Liver (tissue), 9 donors: ENCODE measurements around the gene OMA1. TPM values are rescaled to one million over a fixed set of nuclear protein-coding genes. Genes with fewer than 3 reads are reported as not detected.

Experiments
- DNase-seq: peaks from one replicate; pipeline ENCODE4 v3.0.0-alpha.2; 2017; ENCODE audit warnings: low spot score
- H3K27ac ChIP-seq, 2 donors: one replicate each; pipeline ENCODE4 v1.7.0; 2013; ENCODE audit warnings: inconsistent platforms in 2 of 2, low read length in 2 of 2, control low read depth in 1 of 2, low read depth in 1 of 2, mild to moderate bottlenecking in 1 of 2
- H3K27me3 ChIP-seq, 4 donors: one replicate each; pipeline versions ENCODE4 v1.6.1 to v1.7.0; 2013; ENCODE audit warnings: low read length in 3 of 4, inconsistent platforms in 1 of 4, mild to moderate bottlenecking in 1 of 4, moderate library complexity in 1 of 4; ENCODE audit not compliant: control insufficient read depth in 4 of 4, insufficient read depth in 4 of 4
- H3K36me3 ChIP-seq, 4 donors: one replicate each; pipeline versions ENCODE4 v1.6.1 to v1.7.0; 2013; ENCODE audit warnings: low read length in 3 of 4, mild to moderate bottlenecking in 3 of 4, low read depth in 1 of 4, moderate library complexity in 1 of 4; ENCODE audit not compliant: control insufficient read depth in 4 of 4, insufficient read depth in 3 of 4
- H3K4me1 ChIP-seq, 4 donors: one replicate each; pipeline versions ENCODE4 v1.6.1 to v1.7.0; 2013; ENCODE audit warnings: low read length in 3 of 4, mild to moderate bottlenecking in 3 of 4, moderate library complexity in 1 of 4; ENCODE audit not compliant: control insufficient read depth in 4 of 4, insufficient read depth in 4 of 4
- H3K4me3 ChIP-seq, 3 donors: one replicate each; pipeline versions ENCODE4 v1.6.1 to v1.7.0; 2013; ENCODE audit warnings: low read length in 3 of 3, control low read depth in 1 of 3, low read depth in 1 of 3, mild to moderate bottlenecking in 1 of 3
- H3K9ac ChIP-seq, 2 donors: one replicate each; pipeline ENCODE4 v1.7.0; 2013; ENCODE audit warnings: low read length in 2 of 2, mild to moderate bottlenecking in 2 of 2, moderate library complexity in 2 of 2, control low read depth in 1 of 2, low read depth in 1 of 2
- H3K9me3 ChIP-seq, 4 donors: one replicate each; pipeline versions ENCODE4 v1.6.1 to v1.7.0; 2013; ENCODE audit warnings: low read length in 3 of 4; ENCODE audit not compliant: control insufficient read depth in 4 of 4
- CTCF ChIP-seq: fragments of 150-350 bp; IDR thresholded peaks from 2 replicates; pipeline ENCODE4 v1.5.1; 2017; ENCODE audit warnings: improper control_type of control experiment, low read depth, low read length; ENCODE audit not compliant: missing input control
- EGR1 ChIP-seq, 2 donors: IDR thresholded peaks; 2 replicates each; pipeline ENCODE4 v1.6.1; 2016 to 2018; ENCODE audit warnings: antibody characterized with exemption in 2 of 2, low read depth in 2 of 2
- FOXA1 ChIP-seq: IDR thresholded peaks from 2 replicates; pipeline ENCODE4 v1.6.1; 2016; ENCODE audit warnings: antibody characterized with exemption
- FOXA2 ChIP-seq: IDR thresholded peaks from 2 replicates; pipeline ENCODE4 v1.6.1; 2016; ENCODE audit warnings: antibody characterized with exemption
- GABPA ChIP-seq, 2 donors: IDR thresholded peaks in 1 of 2; conservative IDR thresholded peaks in 1 of 2; 2 replicates each; pipeline ENCODE4 v1.6.1; 2016; ENCODE audit warnings: antibody characterized with exemption in 2 of 2, mild to moderate bottlenecking in 1 of 2, moderate library complexity in 1 of 2
- HNF4A ChIP-seq, 2 donors: conservative IDR thresholded peaks; 2 replicates each; pipeline ENCODE4 v1.6.1; 2016; ENCODE audit warnings: antibody characterized with exemption in 2 of 2, mild to moderate bottlenecking in 2 of 2
- HNF4G ChIP-seq: IDR thresholded peaks from 2 replicates; pipeline ENCODE4 v1.6.1; 2016; ENCODE audit warnings: antibody characterized with exemption
- JUND ChIP-seq, 2 donors: IDR thresholded peaks; 2 replicates each; pipeline ENCODE4 v1.6.1; 2016; ENCODE audit warnings: antibody characterized with exemption in 2 of 2
- NR2F2 ChIP-seq: IDR thresholded peaks from 2 replicates; pipeline ENCODE4 v1.6.1; 2016; ENCODE audit warnings: antibody characterized with exemption
- RAD21 ChIP-seq, 2 donors: IDR thresholded peaks; 2 replicates each; pipeline ENCODE4 v1.6.1; 2016; ENCODE audit warnings: antibody characterized with exemption in 2 of 2, mild to moderate bottlenecking in 2 of 2
- REST ChIP-seq: IDR thresholded peaks from 2 replicates; pipeline ENCODE4 v1.6.1; 2016; ENCODE audit warnings: antibody characterized with exemption, mild to moderate bottlenecking
- RXRA ChIP-seq, 2 donors: IDR thresholded peaks; 2 replicates each; pipeline ENCODE4 v1.6.1; 2017 to 2018; ENCODE audit warnings: antibody characterized with exemption in 2 of 2, mild to moderate bottlenecking in 1 of 2
- SP1 ChIP-seq: IDR thresholded peaks from 2 replicates; pipeline ENCODE4 v1.6.1; 2018; ENCODE audit warnings: antibody characterized with exemption, mild to moderate bottlenecking
- YY1 ChIP-seq: IDR thresholded peaks from 2 replicates; pipeline ENCODE4 v1.6.1; 2016; ENCODE audit warnings: antibody characterized with exemption, mild to moderate bottlenecking
- ZBTB33 ChIP-seq: IDR thresholded peaks from 2 replicates; pipeline ENCODE4 v1.6.1; 2016; ENCODE audit warnings: antibody characterized with exemption
- WGBS: extraction: QIAGEN DNeasy Blood & Tissue Kit; methylation state at CpG from one replicate; pipeline ENCODE4 v1.1.7; 2013; 5-methylcytosine and 5-hydroxymethylcytosine counted together
- polyA plus RNA-seq, 2 donors: library from polyadenylated mRNA; stranded (reverse) in 1 of 2; unstranded in 1 of 2; fragments of 200-250 nt in 1 of 2; fragments of >200 nt in 1 of 2; fragmentation: Nextera tagmentation in 1 of 2; extraction: Ambion mirVana in 1 of 2; gene quantifications; one replicate each; pipeline versions ENCODE4 v1.2.1 to v1.2.3, GENCODE V29; 2013 to 2015
- total RNA-seq, 2 donors: library from RNA; depleted of rRNA; stranded (reverse); fragments of >200 nt; gene quantifications; one replicate each; pipeline ENCODE4 v1.2.3, GENCODE V29; 2014
- donor health status: healthy.
- donor health status: healthy.
- donor health status: healthy.
- donor health status: healthy.
- donor health status: healthy.

The OMA1 gene
- total and polyA plus RNA-seq, 4 donors = 9.1 to 31.0 (median 16.1) TPM

- Histone ChIP-seq H3K9ac (no peak overlapping the region), H3K36me3 (no peaks in the 10 kb centered on the region), H3K27ac (no peak overlapping the region), H3K27me3 (no peaks in the 10 kb centered on the region), H3K9me3 (no peaks in the 10 kb centered on the region), H3K4me1 (peaks cover 2 to 32% (median 21%) of the 10 kb centered on the region in 4 donors), H3K4me3 (no peak overlapping the region)
- DNase-seq = no peak
- 91% methylated on average over 10 of the region's 10 CpGs for WGBS
- no peak for TF ChIP-seq ZBTB33
- no peak for TF ChIP-seq JUND (IDR thresholded peaks at IDR 0.05)
- TF ChIP-seq HNF4A (conservative IDR thresholded peaks at IDR 0.05) = no peak
- no peak for TF ChIP-seq FOXA1
- TF ChIP-seq FOXA2 = no peak
- no peak for TF ChIP-seq SP1
- no peak for TF ChIP-seq EGR1 (IDR thresholded peaks at IDR 0.05; ENCODE audit: low read depth in 2 of 2)
- no peak for TF ChIP-seq GABPA (IDR thresholded peaks at IDR 0.05 in 1 of 2, conservative IDR thresholded peaks at IDR 0.05 in 1 of 2)
- TF ChIP-seq NR2F2 = no peak
- TF ChIP-seq RXRA (IDR thresholded peaks at IDR 0.05) = no peak
- TF ChIP-seq REST = no peak
These were observed 104.8 kb downstream of the OMA1 start for GRCh38 chr1:58441699-58442098.

GRCh38 chr1:58440696-58441095 is 105.8 kb downstream of the OMA1 start:
- 83% methylated on average over 5 of the region's 5 CpGs for WGBS
- TF ChIP-seq SP1 = no peak
- H3K27me3 ChIP-seq = no peaks in the 10 kb centered on the region
- H3K9ac ChIP-seq = no peak overlapping the region
- no peak overlapping the region for H3K4me3 ChIP-seq
- H3K4me1 ChIP-seq = peaks cover 2 to 23% (median 16%) of the 10 kb centered on the region in 4 donors
- H3K27ac ChIP-seq = no peak overlapping the region
- no peak for DNase-seq
- H3K36me3 ChIP-seq = no peaks in the 10 kb centered on the region
- no peaks in the 10 kb centered on the region for H3K9me3 ChIP-seq

- Histone ChIP-seq H3K27ac (no peak overlapping the region), H3K9ac (no peak overlapping the region), H3K36me3 (no peaks in the 10 kb centered on the region), H3K4me3 (no peak overlapping the region), H3K4me1 (peaks cover 0 to 18% (median 10%) of the 10 kb centered on the region in 4 donors), H3K27me3 (no peaks in the 10 kb centered on the region), H3K9me3 (no peaks in the 10 kb centered on the region)
- no peak for TF ChIP-seq YY1
- TF ChIP-seq SP1 = no peak
- no peak for TF ChIP-seq CTCF
- TF ChIP-seq NR2F2 = no peak
- no peak for TF ChIP-seq HNF4A (conservative IDR thresholded peaks at IDR 0.05)
- no peak for TF ChIP-seq ZBTB33
- no peak for TF ChIP-seq RAD21 (IDR thresholded peaks at IDR 0.05)
- no peak for TF ChIP-seq FOXA1
- TF ChIP-seq REST = no peak
- no peak for TF ChIP-seq RXRA (IDR thresholded peaks at IDR 0.05)
- TF ChIP-seq HNF4G = no peak
- no peak for DNase-seq
- WGBS = 71% methylated on average over 4 of the region's 4 CpGs
These were observed 106.6 kb downstream of the OMA1 start for GRCh38 chr1:58439946-58440345.
